Right lung (tissue), 5 donors: ENCODE measurements around the gene ZMYND11. TPM values are rescaled to one million over a fixed set of nuclear protein-coding genes. Genes with fewer than 3 reads are reported as not detected.

Source experiments
- polyA plus RNA-seq, 5 donors: library from polyadenylated mRNA; unstranded; fragments of 120-200 nt; gene quantifications; one replicate each; pipeline versions ENCODE4 v1.2.1 to v1.2.3, GENCODE V29; 2013; ENCODE audit warnings: inconsistent platforms in 1 of 5, low replicate concordance in 1 of 5; ENCODE audit not compliant: insufficient read length in 5 of 5, insufficient read depth in 1 of 5

Gene ZMYND11
- polyA plus RNA-seq, 5 donors = 87.6 to 131 (median 124) TPM

Other genes with a start within 250 kb of the ZMYND11 start
- gene TUBB8, start 86.2 kb upstream of the ZMYND11 start, polyA plus RNA-seq = under 1 TPM; 0.49 to 0.86 (median 0.76) TPM